Stimulated activated CD4-positive, alpha-beta T cell treated with anti-CD3 and anti-CD28 coated beads, Interleukin-1b, Interleukin-23, amount 100 ng/mL, for 24 hours (primary cell): Measurements from ENCODE around the gene POP5.
"Not testable (repeated sequence)": the region's sequence is repeated elsewhere in the genome, so short reads cannot be mapped to it uniquely, and the experiment has no call there.

ENCODE experiments used
- DNase-seq, 4 experiments: peaks; one replicate each; pipeline ENCODE4 v3.0.0-alpha.2; 2020; ENCODE audit warnings: low read depth in 4 of 4, low spot score in 1 of 4

Gene POP5, protein sequence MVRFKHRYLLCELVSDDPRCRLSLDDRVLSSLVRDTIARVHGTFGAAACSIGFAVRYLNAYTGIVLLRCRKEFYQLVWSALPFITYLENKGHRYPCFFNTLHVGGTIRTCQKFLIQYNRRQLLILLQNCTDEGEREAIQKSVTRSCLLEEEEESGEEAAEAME

DNA sequence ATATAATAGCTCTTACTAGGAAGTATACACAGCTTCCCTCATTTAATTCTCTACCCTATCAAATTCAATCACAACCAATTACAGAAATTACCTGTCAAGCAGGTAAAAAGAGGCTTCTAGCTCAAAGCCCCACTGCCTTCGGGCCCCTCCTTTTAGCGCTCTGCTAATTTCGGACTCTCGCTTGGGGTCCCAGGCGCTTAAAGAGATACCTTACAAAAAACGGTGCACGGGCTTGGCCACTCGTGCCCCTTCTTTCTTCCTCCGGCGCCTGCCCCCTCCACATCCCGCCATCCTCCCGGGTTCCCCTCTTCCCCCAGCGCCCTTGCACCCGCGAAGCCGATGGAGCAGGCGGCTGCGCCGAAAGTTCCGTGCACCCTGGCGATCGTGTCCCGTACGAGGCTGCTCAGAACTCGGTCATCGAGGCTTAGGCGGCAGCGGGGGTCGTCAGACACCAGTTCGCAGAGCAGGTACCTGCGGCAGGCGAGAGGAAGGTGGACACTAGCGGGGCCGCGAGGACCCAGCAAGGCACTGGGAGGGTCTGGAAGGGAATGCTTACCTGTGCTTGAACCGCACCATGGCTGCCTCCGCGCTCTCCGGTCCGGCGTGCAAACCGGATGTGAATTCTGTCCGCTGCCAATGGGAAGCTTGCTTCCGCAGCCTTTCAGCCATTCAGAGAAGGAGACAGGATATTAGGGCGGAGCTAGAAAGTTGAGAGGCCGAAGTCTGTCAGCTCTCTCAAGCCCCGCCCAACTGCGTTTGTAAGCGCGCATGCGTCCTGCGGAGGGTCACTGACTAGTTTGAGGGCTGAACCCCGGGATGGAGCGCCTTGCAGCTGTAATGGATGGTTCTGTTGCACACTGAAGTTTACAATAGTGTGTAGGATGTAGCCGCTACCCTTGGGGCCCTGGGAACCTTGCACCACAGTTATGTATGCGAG lies at the start of gene POP5:
Gene POP5, minus strand, starts transcription at position 616 of the 937 bp plus-strand sequence. Its CDS starts 40 bp downstream, at position 576.
- peak; percentile 78 to 93 (median 87) for DNase-seq

DNA sequence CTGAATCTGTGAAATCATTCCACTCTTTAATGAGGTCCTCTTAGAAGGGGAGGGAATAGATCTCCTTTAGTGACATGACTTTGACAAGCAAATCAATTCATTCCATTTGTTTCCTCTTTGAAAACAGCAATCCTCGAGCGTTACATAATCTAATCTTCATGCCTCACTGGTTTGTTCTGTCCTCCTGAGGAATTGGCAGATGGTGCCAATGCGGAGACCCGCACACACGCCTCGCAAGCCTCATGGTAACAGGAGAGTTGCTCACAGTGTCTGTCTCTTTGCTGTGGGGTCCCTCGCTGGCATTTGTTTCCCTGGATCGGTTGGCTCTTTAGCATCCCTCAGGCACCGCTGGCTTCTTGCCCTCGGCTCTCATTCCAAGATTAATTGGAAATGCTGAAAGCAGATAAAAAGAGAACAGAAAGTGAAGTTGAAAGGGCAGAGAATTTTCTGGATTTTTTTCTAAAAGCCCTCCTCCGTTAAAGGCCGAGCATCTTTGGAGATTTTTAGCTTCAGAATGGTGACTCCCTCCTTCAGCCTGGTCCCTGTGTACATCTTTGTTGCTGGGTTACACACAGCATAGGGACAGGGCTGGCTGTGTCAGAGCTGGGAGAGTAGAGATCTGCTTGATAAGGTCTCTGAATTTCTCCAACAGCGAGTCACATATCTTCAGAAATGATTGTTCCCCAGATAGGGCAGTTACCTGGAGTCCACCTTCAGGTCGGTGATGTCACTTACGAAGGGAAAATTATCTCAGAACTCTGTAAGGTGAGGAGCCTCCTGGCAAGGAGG lies 49.1 kb upstream of the POP5 start:
- no peak for DNase-seq

- no peak for DNase-seq
These were observed 47.7 kb upstream of the POP5 start for GRCh38 chr12:120628919-120629318.

DNA sequence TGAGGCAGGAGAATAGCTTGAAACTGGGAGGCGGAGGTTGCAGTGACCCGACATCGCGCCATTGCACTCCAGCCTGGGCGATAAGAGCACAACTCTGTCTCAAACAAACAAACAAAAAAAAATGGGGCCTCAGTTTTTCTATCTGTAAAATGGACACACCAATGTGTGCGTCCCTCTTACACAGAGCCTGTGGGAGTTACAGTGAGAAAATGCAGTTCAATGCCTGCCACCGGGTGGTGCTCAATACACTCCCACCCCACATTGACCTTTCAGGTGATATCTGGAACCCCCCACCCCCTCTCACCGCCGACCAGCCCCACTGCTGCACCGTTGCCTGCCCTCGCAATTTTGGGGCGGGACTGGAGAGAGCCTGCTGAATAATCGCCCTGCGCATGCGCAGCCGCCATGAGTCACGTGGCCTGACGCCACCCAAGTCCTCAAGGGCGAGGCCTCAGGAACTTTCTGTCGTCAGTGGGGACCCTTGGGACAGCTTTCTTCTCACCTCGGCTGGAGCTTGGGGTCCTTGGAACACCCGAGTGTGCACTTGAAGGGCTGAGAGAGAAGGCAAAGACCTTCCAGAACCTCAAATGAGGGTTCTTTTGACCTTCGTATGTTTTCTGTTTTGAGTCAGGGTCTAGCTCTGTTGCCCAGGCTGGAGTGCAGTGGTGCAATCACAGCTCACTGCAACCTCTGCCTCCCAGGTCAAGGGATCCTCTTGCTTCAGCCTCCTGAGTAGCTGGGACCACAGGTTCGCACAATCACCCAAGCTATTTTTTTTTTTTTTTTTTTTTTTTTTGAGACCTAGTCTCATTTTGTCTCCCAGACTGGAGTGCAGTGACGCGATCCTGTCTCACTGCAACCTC lies 44.6 kb upstream of the POP5 start:
- DNase-seq = no peak

GRCh38 chr12:120620624-120621023 lies 39.4 kb upstream of the POP5 start:
- DNase-seq = no peak

DNA sequence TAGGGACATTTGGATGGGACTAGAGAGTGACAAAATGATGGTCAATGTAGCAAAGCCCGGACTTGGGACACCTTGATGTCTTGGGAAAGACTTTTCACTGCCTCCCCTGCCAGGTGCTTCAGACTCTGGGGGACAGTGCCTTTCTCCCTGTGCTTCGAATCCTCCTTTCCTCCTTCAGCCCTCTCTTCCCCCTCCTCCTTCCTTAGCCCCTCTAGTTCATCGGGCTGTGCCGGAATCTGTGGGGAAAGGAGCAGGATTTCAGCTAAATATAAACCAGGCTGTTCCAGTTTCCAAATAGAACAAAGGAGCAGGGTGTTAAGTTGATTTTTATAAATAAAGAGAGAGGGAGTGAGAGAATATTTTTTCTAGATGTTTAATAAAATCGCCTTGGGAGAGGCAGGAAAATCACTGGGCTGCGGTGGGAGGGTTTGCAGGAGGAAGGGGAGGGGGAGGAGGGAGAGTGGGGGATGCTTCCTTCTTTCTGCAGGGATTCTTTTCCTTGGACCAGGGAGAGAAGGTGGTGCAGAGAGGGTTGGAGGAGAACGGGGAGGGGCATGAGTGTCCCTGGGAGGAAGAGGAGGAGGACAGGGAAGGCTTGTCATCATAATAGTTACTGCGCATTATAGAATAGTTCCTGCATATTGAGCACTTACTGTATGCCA lies 37.9 kb upstream of the POP5 start:
- DNase-seq = no peak

GRCh38 chr12:120617767-120618166 lies 36.6 kb upstream of the POP5 start:
- DNase-seq = not testable (repeated sequence)

GRCh38 chr12:120617193-120617592 lies 36.0 kb upstream of the POP5 start:
- DNase-seq = not testable (repeated sequence)

DNA sequence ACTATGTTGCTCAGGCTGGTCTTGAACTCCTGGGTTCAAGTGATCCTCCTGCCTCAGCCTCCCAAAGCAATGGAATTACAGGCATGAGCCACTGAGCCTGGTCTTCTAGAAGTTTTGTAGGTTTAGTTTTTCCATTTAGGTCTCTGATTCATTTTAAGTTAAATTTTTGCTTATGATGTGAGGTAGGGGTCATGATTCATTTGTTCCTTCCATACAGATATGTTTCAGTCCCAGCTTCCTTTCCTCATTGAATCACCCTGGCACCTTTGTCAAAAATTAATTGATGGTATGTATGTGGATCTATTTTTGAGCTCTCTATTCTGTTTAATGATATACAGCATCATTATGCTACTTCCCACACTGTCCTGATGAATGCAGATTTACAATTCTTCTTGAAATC lies 33.6 kb upstream of the POP5 start:
- DNase-seq = no peak

DNA sequence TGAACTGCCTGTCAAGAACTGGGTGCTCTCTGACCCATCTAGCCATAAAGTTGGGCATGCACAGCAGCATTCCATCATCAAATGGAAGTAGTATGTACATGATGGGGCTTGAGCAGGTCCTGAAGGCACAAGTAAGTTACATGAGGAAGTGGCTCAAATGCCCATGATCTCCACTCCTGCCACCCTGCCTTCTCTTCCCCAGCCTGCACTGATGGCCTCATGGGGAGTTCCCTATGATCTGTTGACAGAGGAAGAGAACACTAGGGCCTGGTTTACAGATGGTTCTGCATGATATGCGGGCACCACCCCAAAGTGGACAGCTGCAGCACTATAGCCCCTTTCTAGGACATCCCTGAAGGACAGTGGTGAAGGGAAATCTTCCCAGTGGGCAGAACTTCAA lies 30.3 kb upstream of the POP5 start:
- not testable (repeated sequence) for DNase-seq

DNA sequence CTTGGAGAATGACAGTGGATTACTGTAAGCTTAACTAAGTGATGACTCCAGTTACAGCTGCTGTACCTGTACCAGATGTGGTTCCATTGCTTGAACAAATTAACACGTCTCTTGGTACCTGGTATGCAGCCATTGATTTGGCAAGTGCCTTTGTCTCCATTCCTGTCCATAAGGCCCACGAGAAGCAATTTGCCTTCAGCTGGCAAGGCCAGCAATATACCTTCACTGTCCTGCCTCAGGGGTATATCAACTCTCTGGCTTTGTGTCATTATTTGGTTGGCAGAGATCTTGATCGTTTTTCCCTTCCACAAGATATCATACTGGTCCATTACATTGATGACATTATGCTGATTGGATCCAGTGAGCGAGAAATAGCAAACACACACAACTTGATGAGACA lies 29.4 kb upstream of the POP5 start:
- no peak for DNase-seq

- not testable (repeated sequence) for DNase-seq
These were observed 21.2 kb upstream of the POP5 start for GRCh38 chr12:120602416-120602815.

GRCh38 chr12:120599672-120600552 lies 18.7 kb upstream of the POP5 start:
- no peak for DNase-seq

DNA sequence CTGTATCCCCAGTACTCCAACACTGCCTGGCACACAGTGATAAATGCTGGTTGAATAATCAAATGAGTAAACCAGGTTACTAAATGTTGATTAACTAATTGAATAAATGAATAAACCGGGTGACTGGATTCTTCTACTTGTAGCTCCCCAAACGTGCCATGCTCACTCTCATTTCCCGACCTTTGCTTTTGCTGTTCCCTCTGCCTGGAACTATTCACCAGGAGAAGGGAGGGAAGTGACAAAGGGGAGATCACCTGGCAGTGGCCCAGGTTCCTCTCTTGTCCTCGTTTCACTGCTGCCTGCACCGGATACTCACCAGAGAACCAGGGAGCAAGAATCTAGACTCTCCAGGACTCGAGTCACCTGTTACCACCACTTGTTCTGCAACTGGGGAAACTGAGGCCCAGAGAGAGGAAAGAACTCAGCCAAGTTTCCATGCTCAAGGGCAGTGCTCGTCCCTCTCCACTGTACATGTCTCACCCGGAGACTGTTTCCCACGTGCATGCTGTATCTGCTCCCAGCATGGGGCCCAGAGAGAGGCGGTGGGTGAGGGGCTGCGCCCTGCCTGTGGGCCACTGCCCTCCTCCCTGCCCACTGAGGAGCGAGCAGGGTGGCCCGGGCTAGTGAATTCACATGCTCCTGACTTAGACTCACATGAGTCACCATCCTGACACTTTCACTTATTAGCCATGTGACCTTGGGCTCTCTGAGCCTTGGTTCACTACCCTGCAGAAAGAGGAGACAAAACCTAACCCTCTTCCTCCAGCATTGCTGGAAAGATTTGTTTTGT lies 17.7 kb upstream of the POP5 start:
- no peak for DNase-seq

DNA sequence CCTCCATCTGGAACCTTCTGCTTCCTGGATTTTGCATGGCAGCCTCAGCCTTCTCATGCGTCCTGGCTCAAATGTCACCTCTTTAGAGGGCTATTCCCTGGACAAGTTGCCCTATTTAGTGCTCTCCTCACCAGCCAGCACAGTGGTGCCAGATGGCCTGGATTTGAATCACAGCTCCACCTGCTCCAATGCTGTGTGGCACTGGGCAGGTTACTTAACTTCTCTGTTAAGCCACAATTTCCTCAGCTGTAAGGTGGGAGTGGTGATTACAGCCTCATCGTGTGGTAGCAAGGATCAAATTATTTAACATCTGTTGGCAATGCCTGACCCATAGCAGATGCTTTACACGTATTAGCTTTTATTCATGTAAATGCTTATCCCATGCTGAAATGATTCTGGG lies 16.7 kb upstream of the POP5 start:
- DNase-seq = no peak

DNA sequence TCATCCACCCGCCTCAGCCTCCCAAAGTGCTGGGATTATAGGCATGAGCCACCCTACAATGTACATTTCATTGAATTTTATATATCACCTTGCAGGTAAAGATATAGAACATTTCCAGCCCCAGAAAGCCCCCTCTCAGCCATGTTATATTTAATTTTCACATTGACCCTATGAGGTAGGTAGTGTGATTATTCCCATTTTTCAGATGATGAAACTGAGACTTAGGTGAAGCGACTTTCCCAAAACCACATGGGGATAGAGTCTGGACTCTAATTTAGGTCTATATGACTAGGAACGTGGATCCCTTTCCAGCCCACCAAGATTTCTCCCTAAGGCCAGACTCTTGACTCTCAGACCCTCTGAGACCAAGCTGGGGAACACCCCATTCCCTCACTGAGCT lies 15.7 kb upstream of the POP5 start:
- DNase-seq = no peak

GRCh38 chr12:120592121-120593049 lies 11.2 kb upstream of the POP5 start:
- no peak for DNase-seq
